CD4-positive, alpha-beta T cell (primary cell): Measurements from ENCODE around the gene ZNF524. TPM values are rescaled to one million over a fixed set of nuclear protein-coding genes. Genes with fewer than 3 reads are reported as not detected.

Source experiments
- ATAC-seq: fragments of 200-7000 bp; cut with Tn5 transposase; one replicate; pipeline ENCODE4 v1.10.0; 2022; ENCODE audit warnings: mild to moderate bottlenecking; ENCODE audit not compliant: poor library complexity
- CTCF ChIA-PET: fragments of 350-600 bp; sonication (Branson Sonifier 250); formaldehyde crosslinking; loops from one replicate; lab custom pipeline; 2021; ENCODE audit warnings: antibody characterized with exemption, inconsistent platforms; lab: Charles Lee
- POLR2A ChIA-PET: fragments of 350-600 bp; sonication (Branson Sonifier 250); formaldehyde crosslinking; loops from one replicate; lab custom pipeline; 2021; ENCODE audit warnings: antibody characterized with exemption, inconsistent platforms; lab: Charles Lee
- DNase-seq, 14 experiments: peaks; one replicate each; pipeline ENCODE4 v3.0.0-alpha.2; 2013 to 2020; ENCODE audit warnings: mixed read lengths in 2 of 14
- H3K27ac ChIP-seq, 2 donors: one replicate each; pipeline versions ENCODE4 v1.5.1 to v1.7.0; 2013; ENCODE audit warnings: low read length in 2 of 2, low read depth in 1 of 2, mild to moderate bottlenecking in 1 of 2
- H3K27me3 ChIP-seq, 2 experiments: 1 replicate in 1 of 2; 2 replicates in 1 of 2; pipeline versions ENCODE4 v1.6.1 to v1.7.0; 2013; ENCODE audit warnings: low read length in 2 of 2, control low read depth in 1 of 2, mild to moderate bottlenecking in 1 of 2, moderate library complexity in 1 of 2; ENCODE audit not compliant: insufficient read depth in 2 of 2, control insufficient read depth in 1 of 2
- H3K36me3 ChIP-seq: one replicate; pipeline ENCODE4 v1.6.1; 2013; ENCODE audit warnings: low read length, control low read depth; ENCODE audit not compliant: insufficient read depth
- H3K4me1 ChIP-seq: one replicate; pipeline ENCODE4 v1.6.1; 2013; ENCODE audit warnings: low read length, control low read depth; ENCODE audit not compliant: insufficient read depth
- H3K4me3 ChIP-seq: one replicate; pipeline ENCODE4 v1.5.1; 2013; ENCODE audit warnings: mild to moderate bottlenecking, low read length, moderate library complexity
- H3K9me3 ChIP-seq, 2 experiments: 1 replicate in 1 of 2; 2 replicates in 1 of 2; pipeline versions ENCODE4 v1.6.1 to v1.7.0; 2013; ENCODE audit warnings: low read length in 2 of 2, mild to moderate bottlenecking in 2 of 2, control low read depth in 1 of 2, moderate library complexity in 1 of 2; ENCODE audit not compliant: control insufficient read depth in 1 of 2, insufficient read depth in 1 of 2
- H3K27ac Mint-ChIP-seq: one replicate; pipeline ENCODE4 v1.8.0; 2020; ENCODE audit warnings: mixed read lengths
- H3K27me3 Mint-ChIP-seq: one replicate; pipeline ENCODE4 v1.8.0; 2021; ENCODE audit warnings: mixed read lengths
- H3K36me3 Mint-ChIP-seq: one replicate; pipeline ENCODE4 v1.8.0; 2021; ENCODE audit warnings: low read depth, mixed read lengths
- H3K4me1 Mint-ChIP-seq: one replicate; pipeline ENCODE4 v1.8.0; 2021; ENCODE audit warnings: low read depth, mixed read lengths
- H3K4me3 Mint-ChIP-seq: one replicate; pipeline ENCODE4 v1.8.0; 2020; ENCODE audit warnings: mild to moderate bottlenecking, mixed read lengths
- H3K9me3 Mint-ChIP-seq: one replicate; pipeline ENCODE4 v1.8.0; 2020; ENCODE audit warnings: mixed read lengths
- CTCF ChIP-seq: fragments of 200-600 bp; IDR thresholded peaks from one replicate; pipeline ENCODE4 v1.8.0; 2022; ENCODE audit warnings: antibody characterized with exemption, mild to moderate bottlenecking
- intact Hi-C, 2 experiments: fragments of 100-400 bp; cut with DNase I in 1 of 2; cut with micrococcal nuclease in 1 of 2; formaldehyde crosslinking; loops; one replicate each; pipeline versions ENCODE4 v1.15.1 to v1.9.0; 2023 to 2025; cut with DNase I, micrococcal nuclease
- total RNA-seq, 174 experiments: library from RNA in 2 of 174; stranded (reverse) in 2 of 174; gene quantifications; one replicate each; pipeline ENCODE4 v1.2.3 and lab custom pipeline; 2021 to 2026

The ZNF524 gene
- total RNA-seq, 2 experiments from 2014 or later = 9.6 to 10.3 TPM

- Histone ChIP-seq H3K4me3 (no peak overlapping the region), H3K27me3 (no peaks in the 10 kb centered on the region), H3K4me1 (peaks cover 42% of the 10 kb centered on the region), H3K36me3 (peaks cover 16% of the 10 kb centered on the region), H3K9me3 (no peaks in the 10 kb centered on the region), H3K27ac (peak overlapping the region; percentile 84 to 92)
- no peak for DNase-seq
- peaks cover 62% of the 10 kb centered on the region for H3K36me3 Mint-ChIP-seq
- ChIA-PET CTCF (interaction anchor here (0.6 to 4.2 kb wide), 18 partner anchors 9 to 466 kb away, joined by 3 to 60 read pairs (median 4); partner anchors contain the start of genes CCDC106, ISOC2, ZNF579 and ZNF628), POLR2A (interaction anchor here (0.7 to 2.7 kb wide), 12 partner anchors 11 to 145 kb away, joined by 3 to 50 read pairs (median 5); partner anchors contain the start of genes U2AF2, ZNF579, ZNF581 and ZNF784)
- no peaks in the 10 kb centered on the region for H3K27me3 Mint-ChIP-seq
- peaks cover 55% of the 10 kb centered on the region for H3K4me1 Mint-ChIP-seq
- no peaks in the 10 kb centered on the region for H3K9me3 Mint-ChIP-seq
- TF ChIP-seq CTCF = no peak
- intact Hi-C loops = loop anchor here (1.0 to 10.0 kb wide), 6 partner anchors 20 to 488 kb away; partner anchors contain the start of genes PPP6R1 (in 1 of the 2) and UBE2S (in 1 of the 2)
- peak overlapping the region; percentile 84 for H3K27ac Mint-ChIP-seq
- no peak for ATAC-seq
- peak overlapping the region; percentile 52 for H3K4me3 Mint-ChIP-seq
Measured at GRCh38 chr19:55606817-55607216, 6.7 kb downstream of the ZNF524 start.

- intact Hi-C loops = loop anchor here in 1 of 2 experiments (5.0 to 10.0 kb wide), 3 partner anchors 142 to 355 kb away; partner anchors contain the start of genes PPP6R1 and UBE2S
- DNase-seq (no peak), ATAC-seq (no peak)
- H3K9me3 ChIP-seq = no peaks in the 10 kb centered on the region
- peaks cover 20% of the 10 kb centered on the region for H3K36me3 ChIP-seq
- H3K4me1 ChIP-seq = peaks cover 41% of the 10 kb centered on the region
- CTCF ChIA-PET = no interaction called here
- POLR2A ChIA-PET = no interaction called here
- no peak overlapping the region for H3K27ac ChIP-seq
- no peak for TF ChIP-seq CTCF
- Mint-ChIP-seq H3K4me1 (peaks cover 65% of the 10 kb centered on the region), H3K27ac (no peak overlapping the region), H3K9me3 (no peaks in the 10 kb centered on the region), H3K36me3 (peaks cover 73% of the 10 kb centered on the region), H3K27me3 (no peaks in the 10 kb centered on the region), H3K4me3 (peak overlapping the region; percentile 12)
- H3K4me3 ChIP-seq = no peak overlapping the region
- H3K27me3 ChIP-seq = no peaks in the 10 kb centered on the region
Measured at GRCh38 chr19:55609326-55609725, 9.2 kb downstream of the ZNF524 start.

GRCh38 chr19:55611300-55611982, 11.4 kb downstream of the ZNF524 start:
- intact Hi-C loops = no loop called here
- CTCF ChIA-PET = interaction anchor here (0.7 kb wide), 1 partner anchor 20 kb away, joined by 3 read pairs; no protein-coding TSS in a partner anchor
- POLR2A ChIA-PET = no interaction called here
- Mint-ChIP-seq H3K9me3 (no peaks in the 10 kb centered on the region), H3K27ac (peak overlapping the region; percentile 47), H3K4me1 (peaks cover 52% of the 10 kb centered on the region), H3K4me3 (no peak overlapping the region), H3K27me3 (no peaks in the 10 kb centered on the region), H3K36me3 (peaks cover 61% of the 10 kb centered on the region)
- H3K27me3 ChIP-seq = no peaks in the 10 kb centered on the region
- no peaks in the 10 kb centered on the region for H3K9me3 ChIP-seq
- DNase-seq (no peak), ATAC-seq (no peak)
- peaks cover 30% of the 10 kb centered on the region for H3K36me3 ChIP-seq
- peaks cover 26% of the 10 kb centered on the region for H3K4me1 ChIP-seq
- no peak for TF ChIP-seq CTCF
- no peak overlapping the region for H3K4me3 ChIP-seq
- no peak overlapping the region for H3K27ac ChIP-seq
